Colon (tissue), 2 donors: ENCODE data around the gene NANS.
"Not testable (repeated sequence)": the region's sequence is repeated elsewhere in the genome, so short reads cannot be mapped to it uniquely, and the experiment has no call there.

Source experiments
- FAIRE-seq: peaks from 2 replicates; lab custom pipeline; 2012; peaks lifted over from hg19 to GRCh38; lab: Jason Lieb, UNC
- donor health status: control.
- donor health status: control.

NANS gene, protein sequence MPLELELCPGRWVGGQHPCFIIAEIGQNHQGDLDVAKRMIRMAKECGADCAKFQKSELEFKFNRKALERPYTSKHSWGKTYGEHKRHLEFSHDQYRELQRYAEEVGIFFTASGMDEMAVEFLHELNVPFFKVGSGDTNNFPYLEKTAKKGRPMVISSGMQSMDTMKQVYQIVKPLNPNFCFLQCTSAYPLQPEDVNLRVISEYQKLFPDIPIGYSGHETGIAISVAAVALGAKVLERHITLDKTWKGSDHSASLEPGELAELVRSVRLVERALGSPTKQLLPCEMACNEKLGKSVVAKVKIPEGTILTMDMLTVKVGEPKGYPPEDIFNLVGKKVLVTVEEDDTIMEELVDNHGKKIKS

DNA sequence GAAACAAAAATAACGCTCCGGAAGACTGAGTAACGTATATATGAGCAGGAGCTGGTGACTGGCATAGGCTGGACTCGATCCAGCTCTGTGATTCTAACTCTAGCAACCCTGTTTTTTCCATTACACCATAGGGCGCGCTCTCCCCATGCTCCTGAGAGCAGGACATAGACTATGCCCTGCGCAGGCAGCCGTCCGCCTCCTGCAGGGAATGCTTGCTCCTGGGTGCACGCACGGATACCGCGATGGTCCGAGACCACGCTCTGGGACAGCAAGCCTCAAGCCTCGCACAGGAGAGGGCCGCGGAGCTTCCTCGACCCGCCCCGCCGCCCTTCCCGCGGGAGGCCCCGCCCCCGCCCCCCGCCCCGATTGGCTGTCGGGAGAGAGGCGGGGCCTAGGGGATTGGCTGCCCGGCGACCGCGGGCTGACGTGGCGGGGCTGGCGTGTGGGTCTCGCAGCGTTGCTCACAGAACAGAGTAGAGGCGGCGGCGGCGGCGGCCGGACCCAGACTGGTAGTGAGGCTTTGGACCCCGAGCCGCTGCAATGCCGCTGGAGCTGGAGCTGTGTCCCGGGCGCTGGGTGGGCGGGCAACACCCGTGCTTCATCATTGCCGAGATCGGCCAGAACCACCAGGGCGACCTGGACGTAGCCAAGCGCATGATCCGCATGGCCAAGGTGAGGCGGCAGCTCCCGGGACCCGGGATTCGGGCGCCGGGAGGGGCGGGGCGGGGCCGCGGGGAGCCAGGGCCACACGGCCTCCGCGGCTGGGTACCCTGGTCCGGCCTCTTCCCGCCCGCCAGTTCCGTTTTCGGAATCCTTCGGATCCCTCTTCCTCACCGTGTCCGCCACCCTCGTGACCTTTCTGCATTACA lies at the start of gene NANS:
Gene NANS, plus strand, starts transcription at position 464 of the 869 bp plus-strand sequence. Its CDS starts 77 bp downstream, at position 541.
- FAIRE-seq: no peak

DNA sequence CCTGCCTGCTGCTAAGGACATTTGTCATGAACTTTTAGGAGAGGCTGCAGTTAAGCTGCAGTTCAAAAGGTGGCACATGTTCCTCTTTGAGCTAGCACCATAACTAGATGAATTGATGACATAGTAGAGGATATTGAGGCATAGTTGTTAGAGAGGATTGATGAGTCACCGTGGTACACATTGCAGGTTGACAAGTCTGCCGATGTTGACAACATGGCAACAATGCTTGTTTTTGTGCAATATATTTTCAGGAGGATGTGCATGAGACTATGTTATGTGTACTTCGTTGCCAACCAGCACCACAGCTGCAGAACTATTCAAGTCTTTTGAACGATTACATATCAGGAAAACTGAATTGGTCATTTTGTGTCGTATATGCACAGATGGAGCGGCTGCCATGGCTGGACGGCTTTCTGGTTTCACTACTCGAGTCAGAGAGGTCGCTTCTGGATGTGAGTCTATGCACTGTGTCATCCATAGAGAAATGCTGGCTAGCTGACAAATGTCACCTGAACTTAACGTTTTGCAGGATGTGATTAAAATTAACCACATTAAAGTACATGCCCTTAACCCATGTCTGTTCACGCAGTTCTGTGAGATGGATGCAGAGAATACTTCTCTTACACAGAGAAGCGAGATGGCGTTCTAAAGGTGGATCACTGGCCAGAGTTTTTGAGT lies 49.1 kb upstream of the NANS start:
- FAIRE-seq: no peak

DNA sequence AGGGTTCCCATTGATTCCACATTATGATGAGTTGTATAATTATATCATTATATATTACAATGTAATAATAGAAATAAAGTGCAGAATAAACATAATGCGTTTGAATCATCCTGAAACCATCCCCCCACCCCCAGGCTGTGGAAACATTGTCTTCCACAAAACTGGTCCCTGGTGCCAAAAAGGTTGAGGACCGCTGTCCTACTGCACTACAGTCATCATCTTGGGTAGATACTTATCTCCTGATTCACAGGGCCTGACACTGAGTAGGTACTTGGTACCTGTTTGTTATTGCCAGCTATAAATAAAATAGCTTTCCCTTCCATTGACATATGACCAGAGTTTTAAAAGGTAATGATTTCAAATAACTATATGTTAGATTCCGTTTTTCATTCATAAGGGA lies 47.8 kb upstream of the NANS start:
- no peak for FAIRE-seq

DNA sequence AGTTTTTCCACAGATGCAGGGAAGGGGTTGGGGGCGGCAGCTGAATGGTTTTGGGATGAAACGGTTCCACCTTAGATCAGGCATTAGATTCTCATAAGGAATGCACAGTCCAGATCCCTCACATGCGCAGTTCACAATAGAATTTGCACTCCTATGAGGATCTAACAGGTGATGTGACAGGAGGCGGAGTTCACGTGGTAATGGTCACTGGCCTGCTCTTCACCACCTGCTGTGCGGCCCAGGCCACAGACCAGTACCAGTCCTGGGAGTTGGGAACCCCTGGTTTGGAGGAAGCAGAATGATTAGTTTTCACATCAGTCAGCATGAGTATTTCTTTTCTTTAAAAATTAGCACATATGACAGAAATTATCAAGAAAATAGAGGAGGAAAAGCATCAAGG lies 47.1 kb upstream of the NANS start:
- no peak for FAIRE-seq

DNA sequence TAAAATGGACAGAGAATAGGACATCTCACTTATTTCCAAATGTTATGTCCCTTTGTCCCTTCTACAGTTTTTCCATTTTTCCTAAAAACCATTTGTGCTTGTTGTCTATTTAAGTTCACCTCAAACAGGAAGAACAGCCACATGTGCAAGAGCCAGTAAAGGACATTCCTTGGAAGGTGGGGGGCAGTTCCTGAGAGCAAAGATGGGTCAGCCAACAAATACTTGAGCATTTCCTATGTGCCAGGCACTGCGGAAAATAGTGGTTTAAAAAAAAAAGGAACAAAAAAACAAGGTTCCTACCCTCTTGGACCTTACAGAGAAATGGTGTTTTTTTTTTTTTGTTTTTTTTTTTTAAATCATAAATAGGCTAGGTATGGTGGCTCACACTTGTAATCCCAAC lies 46.6 kb upstream of the NANS start:
- FAIRE-seq: no peak

DNA sequence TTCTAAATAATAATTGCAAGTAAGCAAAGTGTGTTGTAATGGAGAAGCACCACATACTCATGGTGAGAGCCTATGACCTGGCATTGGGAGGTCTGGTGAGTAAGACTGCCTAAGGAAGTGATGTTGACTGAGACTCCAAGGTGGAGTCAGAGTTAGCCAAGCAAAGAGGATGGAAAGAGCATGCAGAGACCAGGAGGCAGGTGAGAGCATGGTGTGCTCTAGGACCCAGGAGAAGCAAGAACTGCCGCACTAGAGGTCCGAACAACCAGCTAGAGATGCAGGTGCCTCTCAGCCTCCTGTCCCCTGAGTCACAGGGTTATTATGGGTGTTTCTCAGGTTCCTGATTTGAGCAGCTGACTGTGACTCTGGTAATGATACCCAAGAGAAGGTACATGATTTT lies 46.1 kb upstream of the NANS start:
- no peak for FAIRE-seq

DNA sequence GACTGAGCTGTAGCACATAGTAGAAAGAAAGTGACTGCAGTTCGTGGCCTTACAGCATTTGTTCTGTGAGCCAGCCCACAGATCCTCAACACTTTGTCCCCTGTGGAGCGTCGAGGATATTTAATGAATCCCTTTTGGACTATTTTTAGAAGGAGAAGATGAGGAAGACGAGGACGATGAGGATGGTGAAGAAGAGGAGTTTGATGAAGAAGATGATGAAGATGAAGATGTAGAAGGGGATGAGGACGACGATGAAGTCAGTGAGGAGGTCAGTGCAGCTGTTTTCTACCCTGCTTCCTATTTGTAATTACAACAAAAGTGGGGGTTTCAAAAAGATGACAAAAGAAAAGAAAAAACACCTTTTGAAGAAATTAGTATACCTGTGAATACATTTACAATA lies 45.4 kb upstream of the NANS start:
- FAIRE-seq: no peak

DNA sequence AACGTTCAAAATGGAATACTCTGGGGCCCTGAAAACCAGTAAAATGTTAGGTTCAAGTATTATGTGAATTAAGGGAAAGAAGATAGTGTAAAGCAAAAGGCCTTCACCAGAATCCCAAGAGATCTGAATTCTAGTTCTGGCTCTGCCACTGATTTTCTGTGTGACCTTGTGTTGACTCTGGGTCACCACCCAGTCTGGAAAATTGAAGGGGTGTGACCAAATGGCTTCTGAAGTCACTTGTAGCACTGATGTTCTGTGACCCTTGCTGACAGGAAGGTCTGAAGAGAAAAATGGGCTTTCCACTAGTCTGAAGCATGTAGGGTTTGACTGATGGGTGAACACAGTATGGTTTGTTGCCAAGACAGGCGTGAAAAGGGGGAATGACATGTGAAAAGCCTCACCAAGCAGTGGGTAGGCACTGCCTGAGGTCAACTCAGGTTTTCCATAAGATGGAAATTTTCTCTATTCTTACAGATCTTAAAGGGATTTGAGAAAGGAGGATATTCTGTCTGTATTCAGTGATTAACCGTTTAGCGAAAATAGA lies 40.3 kb upstream of the NANS start:
- FAIRE-seq: no peak

DNA sequence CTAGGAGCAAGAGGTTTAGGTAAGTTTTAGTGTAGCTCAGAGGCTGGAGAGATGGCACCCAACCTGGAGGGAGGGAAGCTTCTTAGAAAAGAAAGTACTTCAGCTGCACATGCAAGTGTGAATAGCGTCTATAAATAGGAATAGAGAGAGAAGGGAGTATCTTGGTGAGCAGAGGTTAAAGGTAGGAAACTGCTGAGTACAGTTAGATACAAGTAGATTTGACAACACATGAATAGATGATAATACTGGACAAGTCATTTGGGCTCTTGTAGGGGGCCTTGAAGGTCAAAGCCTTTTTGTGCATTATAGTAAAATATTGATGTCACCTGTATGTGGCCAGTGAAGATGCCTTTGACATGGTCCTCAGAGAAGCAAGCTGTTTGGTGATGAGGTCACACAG lies 39.2 kb upstream of the NANS start:
- no peak for FAIRE-seq

DNA sequence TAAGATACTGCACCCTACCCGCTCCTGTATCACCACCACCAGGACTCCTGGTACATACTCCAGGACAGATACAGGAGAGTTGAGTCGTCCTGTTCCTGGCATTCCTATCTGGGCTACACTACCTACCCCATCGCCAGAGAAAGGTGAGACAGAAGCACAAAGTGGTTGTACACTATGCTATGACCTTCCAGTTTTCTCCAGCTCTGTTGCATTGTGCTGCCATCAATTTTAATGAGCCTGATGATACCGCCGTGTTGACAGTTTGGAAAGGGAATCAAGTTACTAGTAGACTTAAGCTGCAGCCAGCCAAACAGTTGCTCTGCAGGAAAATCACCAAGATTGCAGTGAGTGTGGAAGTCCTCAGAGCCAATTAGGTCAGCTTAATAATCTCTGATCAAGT lies 38.2 kb upstream of the NANS start:
- no peak for FAIRE-seq

DNA sequence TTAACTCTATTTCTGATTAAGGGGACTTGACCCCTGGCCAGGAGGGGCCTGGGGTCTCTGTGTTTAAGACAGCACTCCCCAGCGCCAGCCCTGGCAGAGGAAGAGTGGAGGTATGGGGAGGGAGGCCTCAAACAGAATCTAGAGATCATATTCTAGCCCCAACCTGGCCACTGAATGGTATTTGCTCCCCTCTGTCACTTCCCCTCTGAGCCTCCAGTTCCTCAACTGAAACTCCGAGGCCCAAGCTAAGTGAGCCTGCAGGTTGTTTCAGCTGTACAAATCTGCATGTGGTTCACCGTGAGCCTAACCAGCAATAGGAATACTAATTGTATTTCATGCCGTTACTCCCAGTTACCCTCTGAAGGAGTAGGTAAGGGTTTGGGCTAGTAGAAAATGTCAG lies 37.4 kb upstream of the NANS start:
- FAIRE-seq: no peak

DNA sequence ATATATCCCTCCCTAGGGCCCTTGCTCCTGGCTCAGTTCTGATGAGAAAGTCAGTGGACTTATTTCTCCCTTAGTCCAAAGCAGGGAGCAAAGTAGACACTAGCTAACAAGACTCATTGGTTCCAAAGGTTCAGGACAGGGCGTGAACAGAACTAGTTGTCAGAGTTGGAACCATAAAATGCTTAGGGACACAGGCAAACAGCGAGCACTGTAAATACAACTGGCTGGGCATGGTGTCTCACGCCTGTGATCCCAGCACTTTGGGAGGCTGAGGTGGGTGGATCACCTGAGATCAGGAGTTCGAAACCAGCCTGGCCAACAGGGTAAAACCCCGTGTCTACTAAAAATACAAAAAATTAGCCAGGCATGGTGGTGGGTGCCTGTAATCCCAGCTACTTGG lies 36.7 kb upstream of the NANS start:
- FAIRE-seq: not testable (repeated sequence)

DNA sequence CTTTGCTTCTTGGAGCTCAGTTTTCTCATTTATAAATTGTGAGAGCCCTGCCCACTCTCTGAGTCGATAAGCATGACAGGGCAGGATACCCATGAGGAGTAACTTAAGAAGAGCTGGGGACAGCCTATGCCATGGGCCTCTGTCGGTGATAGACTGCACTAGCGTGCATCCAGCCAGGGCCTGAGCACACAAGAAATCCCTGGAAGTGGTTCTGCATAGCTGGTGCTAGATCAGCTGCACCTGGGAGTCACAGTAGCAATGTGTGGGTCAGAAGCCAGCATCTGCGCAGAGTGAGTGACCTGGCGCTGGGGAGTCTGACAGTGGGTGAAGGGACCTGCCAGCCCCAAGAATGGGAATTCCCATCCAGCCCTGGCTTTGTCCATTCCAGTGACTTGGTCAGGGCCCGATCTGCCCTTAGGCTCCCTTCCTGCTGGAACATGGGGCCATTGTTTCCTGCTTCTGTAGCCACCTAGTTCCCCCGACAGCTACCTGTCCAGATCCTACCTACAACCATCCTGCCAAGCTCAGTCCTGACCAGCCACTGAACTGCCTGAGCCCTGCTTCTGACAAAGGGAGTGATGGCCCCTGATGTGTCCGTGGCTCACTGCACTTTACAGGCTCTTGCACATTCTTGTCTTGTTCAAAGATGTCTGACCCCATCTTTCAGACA lies 35.9 kb upstream of the NANS start:
- FAIRE-seq: no peak

DNA sequence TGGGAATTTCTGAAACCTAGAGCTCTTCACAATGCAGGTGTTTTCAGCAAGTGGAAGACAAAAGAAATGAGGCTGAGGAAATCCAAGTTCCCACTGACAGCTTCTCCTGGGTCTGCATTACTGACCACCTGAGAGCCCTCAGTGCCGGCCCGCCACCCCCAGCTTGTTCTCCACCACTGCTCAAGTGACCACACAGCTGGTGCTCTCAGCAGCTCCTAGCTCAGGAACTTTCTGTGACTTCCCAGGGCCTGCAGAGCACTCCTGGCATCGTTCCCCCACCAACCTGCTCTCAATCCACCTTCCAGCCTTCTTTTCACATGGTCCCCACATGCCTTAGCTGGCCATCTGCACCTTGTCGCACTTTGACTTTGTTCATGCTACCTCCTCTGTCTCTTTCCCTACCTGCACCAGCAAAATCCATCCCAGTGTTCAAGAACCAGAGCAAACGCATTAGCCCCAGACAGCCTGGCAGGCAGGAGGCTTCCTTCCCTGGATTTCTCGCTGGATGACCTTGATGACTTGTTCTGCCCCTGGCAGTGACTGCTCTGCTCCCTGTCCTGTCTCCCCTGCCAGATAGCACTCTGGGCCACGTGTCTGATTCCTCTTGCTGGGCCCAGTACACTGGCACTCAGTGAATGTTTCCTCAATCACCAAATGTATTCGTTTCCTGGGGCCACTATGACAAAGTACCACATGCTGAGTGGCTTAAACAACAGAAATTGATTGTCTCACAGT lies 35.1 kb upstream of the NANS start:
- FAIRE-seq: no peak

DNA sequence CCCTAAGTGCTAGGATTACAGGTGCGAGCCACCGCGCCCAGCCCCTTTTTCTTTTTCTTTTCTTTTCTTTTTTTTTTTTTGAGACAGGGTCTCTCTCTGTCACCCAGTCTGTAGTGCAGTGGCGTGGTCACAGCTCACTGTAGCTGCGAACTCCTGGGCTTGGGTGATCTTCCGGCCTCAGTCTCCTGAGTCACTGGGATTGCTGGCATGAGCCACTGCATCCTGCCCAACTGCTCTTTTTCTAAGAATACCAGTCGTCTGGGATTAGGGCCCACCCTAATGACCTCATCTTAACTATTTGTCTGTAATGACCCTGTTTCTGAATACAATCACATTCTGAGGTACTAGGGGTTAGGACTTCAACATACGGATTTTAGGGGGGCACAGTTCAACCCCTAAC lies 34.1 kb upstream of the NANS start:
- no peak for FAIRE-seq

DNA sequence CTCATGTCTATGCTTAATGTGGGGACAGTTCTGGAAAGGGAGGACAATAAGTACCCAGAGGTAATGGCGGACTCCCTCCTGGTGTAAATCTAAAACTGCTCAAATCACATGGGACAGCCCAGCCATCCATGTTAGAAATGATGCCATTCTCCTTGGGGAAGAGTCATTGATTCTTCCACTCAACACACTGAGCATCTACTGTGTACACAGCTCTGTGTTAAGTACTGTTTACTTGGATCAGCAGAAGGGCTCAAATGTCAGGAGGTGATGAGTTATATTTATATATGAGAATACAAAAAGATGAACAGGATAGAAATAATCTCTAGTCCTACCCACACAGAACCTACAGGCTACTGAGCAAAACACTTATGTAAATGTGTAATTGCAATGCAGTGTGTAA lies 31.8 kb upstream of the NANS start:
- no peak for FAIRE-seq

DNA sequence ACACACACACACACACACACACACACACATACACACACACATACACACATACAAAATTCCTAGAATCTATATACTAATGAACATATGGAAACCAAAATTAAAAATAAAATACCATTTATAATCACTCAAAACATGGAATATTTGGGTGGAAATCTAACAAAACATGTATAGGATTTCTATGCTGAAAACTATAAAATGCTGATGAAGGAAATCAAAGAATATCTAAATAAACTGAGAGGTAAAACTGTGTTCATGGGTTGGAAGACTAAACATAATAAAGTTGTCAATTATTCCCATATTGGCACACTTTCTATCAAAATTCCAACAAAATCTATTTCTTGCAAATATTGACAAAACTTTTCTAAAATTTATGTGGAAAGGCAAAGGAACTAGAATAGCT lies 25.4 kb upstream of the NANS start:
- FAIRE-seq: no peak

DNA sequence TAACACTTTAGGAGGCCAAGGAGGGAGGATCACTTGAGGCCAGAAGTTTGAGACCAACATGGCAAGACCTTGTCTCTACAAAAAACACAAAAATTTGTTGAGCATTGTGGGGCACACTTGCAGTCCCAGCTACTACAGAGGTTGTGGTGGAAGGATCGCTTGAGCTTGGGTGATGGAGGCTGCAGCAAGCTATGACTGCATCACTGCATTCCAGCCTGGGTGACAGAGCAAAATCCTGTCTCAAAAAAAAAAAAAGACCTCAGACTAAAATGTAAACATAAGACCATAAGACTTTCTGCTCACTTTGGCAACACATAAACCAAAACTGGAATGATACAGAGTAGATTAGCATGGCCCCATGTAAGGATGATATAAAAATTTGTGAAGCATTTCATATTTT lies 24.6 kb upstream of the NANS start:
- FAIRE-seq: no peak

DNA sequence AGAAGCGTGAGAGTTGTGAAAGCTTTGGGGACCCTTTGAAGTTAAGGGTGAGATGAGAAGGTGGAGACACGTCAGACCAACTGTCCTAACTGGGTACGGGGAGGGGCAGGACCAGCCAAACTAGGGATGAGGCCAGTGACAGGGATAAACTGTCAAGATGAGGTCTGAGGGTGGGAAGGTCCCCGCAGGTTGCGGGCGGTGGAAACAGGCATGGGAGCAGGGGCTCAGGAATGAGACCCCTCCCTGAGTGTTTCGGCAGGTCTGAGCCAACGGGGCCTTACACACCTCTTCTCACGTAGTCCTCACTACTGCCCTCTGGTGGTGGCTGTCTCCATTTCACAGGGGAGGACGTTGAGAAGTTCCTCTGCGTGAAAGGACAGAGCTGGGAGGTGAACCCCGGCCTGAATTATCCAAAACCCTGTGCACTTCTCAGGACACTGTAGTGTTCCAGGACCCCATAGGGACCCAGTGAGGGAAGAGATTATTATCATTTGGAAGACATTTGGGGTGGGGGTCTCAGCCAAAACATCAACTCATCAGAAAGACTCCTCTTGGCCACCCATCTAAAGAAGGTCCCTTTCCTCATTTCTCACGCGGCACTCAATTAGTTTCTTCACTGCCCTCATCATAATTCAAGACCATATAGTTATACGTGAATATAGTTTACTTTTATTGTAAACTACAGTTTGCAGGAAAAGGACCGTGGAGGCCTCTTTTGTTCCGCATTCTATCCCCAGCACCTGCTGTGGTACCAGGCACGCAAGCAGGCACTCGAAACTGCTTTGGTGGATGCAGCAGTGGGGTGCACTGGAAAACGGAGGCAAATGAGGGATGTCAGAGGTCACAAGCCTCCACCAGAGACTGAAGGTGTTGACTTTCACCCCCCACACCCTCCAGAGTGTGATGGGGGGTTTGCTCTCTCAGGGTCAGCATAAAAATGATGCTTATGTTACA lies 21.7 kb upstream of the NANS start:
- no peak for FAIRE-seq

DNA sequence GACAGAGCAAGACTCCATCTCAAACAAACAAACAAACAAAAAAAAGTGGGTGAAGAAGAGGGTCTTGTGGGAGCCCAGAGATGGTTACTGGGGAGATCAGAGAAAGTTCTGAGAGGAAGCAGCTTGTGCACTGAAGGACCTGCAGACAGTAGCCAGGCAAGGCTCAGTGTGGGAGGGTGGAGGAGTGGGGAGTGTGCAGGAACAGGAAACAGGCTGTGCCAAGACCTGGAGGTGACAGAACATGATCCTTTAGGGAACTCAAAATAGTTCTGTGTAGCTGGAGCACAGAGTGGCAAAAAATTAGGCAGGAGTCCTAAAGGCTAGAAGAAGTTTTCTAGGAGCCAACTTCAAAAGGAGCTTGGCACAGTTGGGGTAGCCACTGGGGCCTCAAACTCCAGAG lies 19.2 kb upstream of the NANS start:
- no peak for FAIRE-seq
